COLO829 (cell line): Measurements from ENCODE around the gene EDN3.

Experiments used
- DNase-seq: peaks from one replicate; pipeline ENCODE4 v3.0.0; 2012; ENCODE audit warnings: low spot score

Gene EDN3, protein sequence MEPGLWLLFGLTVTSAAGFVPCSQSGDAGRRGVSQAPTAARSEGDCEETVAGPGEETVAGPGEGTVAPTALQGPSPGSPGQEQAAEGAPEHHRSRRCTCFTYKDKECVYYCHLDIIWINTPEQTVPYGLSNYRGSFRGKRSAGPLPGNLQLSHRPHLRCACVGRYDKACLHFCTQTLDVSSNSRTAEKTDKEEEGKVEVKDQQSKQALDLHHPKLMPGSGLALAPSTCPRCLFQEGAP

DNA sequence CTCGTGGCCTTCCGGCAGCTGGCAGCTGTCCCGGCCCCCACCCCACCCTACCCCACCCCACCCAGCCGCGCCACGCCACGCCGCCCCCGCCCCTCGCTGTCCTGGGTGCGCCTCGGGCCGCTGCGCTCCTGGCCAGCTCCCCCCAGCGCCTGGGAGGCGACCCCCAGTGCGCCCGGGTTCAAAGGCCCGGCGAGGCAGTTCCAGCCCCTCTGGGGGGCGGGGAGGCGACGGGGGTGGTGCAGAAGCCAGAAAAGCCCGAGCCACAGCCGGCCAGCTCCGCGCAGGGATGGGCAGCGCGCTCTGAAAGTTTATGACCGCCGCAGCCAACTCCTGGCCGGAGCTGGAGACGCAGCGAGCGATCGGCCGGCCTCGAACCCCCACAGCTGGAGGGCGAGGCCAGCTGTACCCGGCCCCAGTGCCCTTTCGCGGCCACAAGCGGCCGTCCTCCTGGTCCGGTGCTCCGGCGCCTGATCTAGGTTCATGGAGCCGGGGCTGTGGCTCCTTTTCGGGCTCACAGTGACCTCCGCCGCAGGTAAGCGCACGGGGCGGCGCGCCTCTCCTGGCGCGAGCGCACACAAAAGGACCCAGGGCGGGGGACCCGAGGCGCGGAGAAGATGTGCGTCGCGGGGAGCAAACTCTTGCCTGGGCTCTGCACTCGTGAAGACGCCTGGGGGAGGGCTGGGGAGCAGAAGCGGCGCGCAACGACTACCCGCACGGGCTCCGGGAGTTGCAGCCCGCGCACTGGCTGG is at the start of gene EDN3:
TSS of gene EDN3 (plus strand) at position 279 of the 749 bp plus-strand sequence. CDS start at position 481, 202 bp downstream.
- no peak for DNase-seq

DNA sequence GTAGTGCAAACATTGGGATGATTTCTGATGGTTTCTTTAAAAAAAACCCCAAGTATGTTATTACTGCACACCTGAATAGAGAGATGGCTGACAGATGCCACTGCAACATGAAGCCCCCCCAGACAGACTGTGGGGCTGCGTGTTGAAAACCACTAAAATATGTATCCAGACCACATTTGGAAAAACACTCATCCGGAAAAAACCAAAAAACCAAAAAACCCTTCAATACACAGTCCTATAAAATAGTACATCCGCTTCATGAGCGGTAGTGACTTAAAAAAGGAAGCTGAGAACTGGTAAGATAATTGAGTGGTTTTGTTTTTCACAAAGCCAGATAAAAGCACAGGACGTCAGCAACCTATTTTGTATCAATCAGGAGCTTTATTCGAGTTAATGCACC is 47.1 kb upstream of the EDN3 start:
- no peak for DNase-seq

GRCh38 chr20:59253779-59254319 is 46.6 kb upstream of the EDN3 start:
- DNase-seq, result no peak

- no peak for DNase-seq
These were observed 45.2 kb upstream of the EDN3 start for GRCh38 chr20:59255256-59255655.

GRCh38 chr20:59258221-59258621 is 42.2 kb upstream of the EDN3 start:
- DNase-seq, result no peak

DNA sequence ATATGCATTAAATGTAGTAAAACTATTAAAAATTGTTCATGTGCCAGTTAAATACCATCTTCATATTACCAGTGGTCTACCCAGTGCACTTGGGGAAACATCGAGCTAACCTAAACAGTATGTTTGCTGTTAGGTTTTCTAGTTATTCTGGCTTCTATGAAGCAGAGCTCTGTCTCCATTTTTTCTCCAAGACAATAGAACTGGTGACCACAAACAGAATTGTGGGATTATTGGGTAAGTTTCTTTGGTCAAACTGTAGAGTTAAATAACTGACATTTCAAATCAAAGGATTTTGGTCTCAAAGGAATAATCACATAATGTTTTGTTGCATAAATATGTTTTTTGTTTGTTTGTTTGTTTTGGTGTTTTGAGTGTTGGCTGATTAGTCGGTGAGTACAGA is 40.5 kb upstream of the EDN3 start:
- no peak for DNase-seq

- DNase-seq, result no peak
These were observed 35.1 kb upstream of the EDN3 start for GRCh38 chr20:59265298-59265697.

GRCh38 chr20:59268870-59269269 is 31.5 kb upstream of the EDN3 start:
- DNase-seq, result no peak

- DNase-seq, result peak; percentile 40
These were observed 30.9 kb upstream of the EDN3 start for GRCh38 chr20:59269411-59270025.

- no peak for DNase-seq
These were observed 30.0 kb upstream of the EDN3 start for GRCh38 chr20:59270380-59270779.

DNA sequence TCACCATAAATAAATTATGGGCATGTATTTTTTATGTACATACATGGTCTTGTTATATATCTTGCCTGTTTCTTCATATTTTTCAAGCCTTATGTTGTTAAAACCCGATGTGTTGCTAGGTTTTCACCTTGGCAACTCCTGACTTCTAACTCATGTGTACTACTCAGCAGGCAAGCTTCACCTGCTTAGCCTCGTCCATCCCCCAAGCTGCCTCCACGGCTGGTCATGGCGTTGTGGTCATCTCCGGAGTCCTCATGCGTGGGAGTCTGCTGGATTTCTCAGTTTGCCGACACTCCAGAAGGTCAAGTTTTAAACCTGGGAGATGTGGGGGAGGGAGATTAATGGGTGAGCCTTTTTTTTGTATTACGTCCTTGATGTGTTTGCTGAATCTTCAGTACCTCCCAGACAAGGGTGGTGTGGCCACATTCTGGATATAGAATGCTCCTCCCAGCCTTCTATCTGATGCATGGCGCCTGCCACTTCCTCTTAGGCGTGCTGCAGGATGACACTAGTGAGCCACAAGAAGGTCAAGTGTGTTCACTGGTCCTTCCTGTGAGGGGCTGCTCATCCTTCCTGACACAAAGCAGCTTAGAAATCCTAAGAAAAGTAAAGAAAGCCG is 26.6 kb upstream of the EDN3 start:
- peak; percentile 17 for DNase-seq

- no peak for DNase-seq
These were observed 23.5 kb upstream of the EDN3 start for GRCh38 chr20:59276938-59277337.

DNA sequence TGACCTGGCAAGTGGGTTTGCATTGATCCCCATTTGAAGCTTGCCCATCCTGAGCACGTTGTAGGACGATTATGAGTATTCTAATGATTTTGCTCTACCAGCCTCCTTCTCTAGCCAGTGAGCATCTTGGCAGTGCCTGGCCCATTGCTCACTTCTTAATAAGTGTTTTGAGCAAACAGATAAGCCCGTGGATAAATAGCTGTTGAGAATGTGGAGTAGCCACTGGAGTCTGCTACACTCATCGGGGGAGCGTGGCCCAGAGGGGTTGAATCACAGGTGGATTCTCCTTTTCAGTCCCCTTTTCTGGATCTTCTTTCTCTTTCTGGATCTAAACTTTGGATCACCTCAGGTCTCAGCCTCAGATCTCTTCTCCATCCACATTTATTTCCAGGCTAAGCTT is 15.9 kb upstream of the EDN3 start:
- DNase-seq, result no peak

- DNase-seq, result no peak
These were observed 10.4 kb upstream of the EDN3 start for GRCh38 chr20:59289994-59290393.

- DNase-seq, result no peak
These were observed 8.5 kb upstream of the EDN3 start for GRCh38 chr20:59291740-59292383.

GRCh38 chr20:59295531-59295930 is 4.9 kb upstream of the EDN3 start:
- no peak for DNase-seq

GRCh38 chr20:59297686-59298085 is 2.7 kb upstream of the EDN3 start:
- DNase-seq, result no peak

GRCh38 chr20:59299945-59300332 is 472 bp upstream of the EDN3 start:
- DNase-seq, result no peak

DNA sequence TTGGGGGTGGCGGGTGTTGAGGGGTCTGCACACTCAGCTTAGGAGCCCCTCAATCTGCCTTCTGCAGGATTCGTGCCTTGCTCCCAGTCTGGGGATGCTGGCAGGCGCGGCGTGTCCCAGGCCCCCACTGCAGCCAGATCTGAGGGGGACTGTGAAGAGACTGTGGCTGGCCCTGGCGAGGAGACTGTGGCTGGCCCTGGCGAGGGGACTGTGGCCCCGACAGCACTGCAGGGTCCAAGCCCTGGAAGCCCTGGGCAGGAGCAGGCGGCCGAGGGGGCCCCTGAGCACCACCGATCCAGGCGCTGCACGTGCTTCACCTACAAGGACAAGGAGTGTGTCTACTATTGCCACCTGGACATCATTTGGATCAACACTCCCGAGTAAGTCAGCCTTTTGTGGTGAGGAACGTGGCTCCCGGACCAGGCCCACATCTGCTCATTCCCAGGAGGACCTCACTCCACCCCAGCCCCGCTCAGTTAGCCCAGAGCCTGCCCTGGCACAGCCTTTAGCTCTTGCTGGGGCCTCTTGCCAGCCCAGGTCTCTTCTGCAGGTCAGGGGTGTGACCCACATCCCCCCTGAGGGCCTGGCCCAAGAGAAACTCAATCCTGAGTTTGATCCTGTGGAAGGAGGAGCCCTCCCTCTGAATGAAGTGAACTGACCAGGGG is 1.1 kb downstream of the EDN3 start:
- no peak for DNase-seq

- no peak for DNase-seq
These were observed 5.7 kb downstream of the EDN3 start for GRCh38 chr20:59305908-59306655.

- no peak for DNase-seq
These were observed 6.9 kb downstream of the EDN3 start for GRCh38 chr20:59307270-59307669.
